Right cardiac atrium (tissue), 5 donors: ENCODE measurements around the gene FZD1. TPM values are rescaled to one million over a fixed set of nuclear protein-coding genes. Genes with fewer than 3 reads are reported as not detected.

Experiments used
- ATAC-seq, 2 donors: fragments of 200-7000 bp; cut with Tn5 transposase; one replicate each; pipeline versions ENCODE4 v1.8.0 to v1.9.1; 2020; ENCODE audit warnings: moderate library complexity in 2 of 2, mild to moderate bottlenecking in 1 of 2
- DNase-seq, 3 donors: peaks; one replicate each; pipeline ENCODE4 v3.0.0-alpha.2; 2020
- H3K27ac ChIP-seq: one replicate; pipeline ENCODE4 v1.5.1; 2013; ENCODE audit warnings: mild to moderate bottlenecking, low read length, control low read depth, moderate library complexity
- H3K27me3 ChIP-seq: one replicate; pipeline ENCODE4 v1.6.1; 2013; ENCODE audit not compliant: control insufficient read depth, insufficient read depth
- H3K4me1 ChIP-seq: one replicate; pipeline ENCODE4 v1.6.1; 2013; ENCODE audit warnings: low read length; ENCODE audit not compliant: control insufficient read depth, insufficient read depth
- H3K4me3 ChIP-seq: one replicate; pipeline ENCODE4 v1.5.1; 2013; ENCODE audit warnings: low read length, control low read depth
- H3K9me3 ChIP-seq: one replicate; pipeline ENCODE4 v1.6.1; 2013; ENCODE audit warnings: low read length; ENCODE audit not compliant: control insufficient read depth
- WGBS: extraction: QIAGEN DNeasy Blood & Tissue Kit; methylation state at CpG from one replicate; pipeline ENCODE4 v1.1.7; 2013; 5-methylcytosine and 5-hydroxymethylcytosine counted together
- intact Hi-C, 4 donors: fragments of 100-400 bp; cut with DNase I; formaldehyde crosslinking; loops; one replicate each; pipeline versions ENCODE4 v1.11.0 to v1.14.0; 2022 to 2023
- polyA plus RNA-seq: library from polyadenylated mRNA; stranded (reverse); fragments of 200-250 nt; gene quantifications from one replicate; pipeline ENCODE4 v1.2.3, GENCODE V29; 2013
- total RNA-seq, 4 donors: library from RNA; stranded (reverse); fragmentation: NEBNext Ultra II Directional; extraction: Animal tissue kit (Norgen Biotek cat#: 25700); gene quantifications; one replicate each; pipeline ENCODE4 v1.2.1, GENCODE V29; 2021
- donor health status: healthy with polysubstance abuse.
- donor health status: DM: no; HTN: yes; CAD: no.
- donor health status: DM: no; HTN: no; CAD: no.
- donor health status: DM: no; HTN: yes; CAD: no; lungs with severe emphysema.
- donor health status: DM: yes; HTN: yes; CAD: no.

FZD1 gene
- total and polyA plus RNA-seq, 5 donors = 11.8 to 33.9 (median 26.8) TPM

GRCh38 chr7:91319351-91319750, 55.1 kb downstream of the FZD1 start:
- ATAC-seq (no peak), DNase-seq (no peak)
- Histone ChIP-seq H3K27me3 (no peaks in the 10 kb centered on the region), H3K4me1 (no peaks in the 10 kb centered on the region), H3K9me3 (no peaks in the 10 kb centered on the region), H3K4me3 (no peak overlapping the region), H3K27ac (no peak overlapping the region)
- intact Hi-C loops = no loop called here
- 61% methylated on average over 4 of the region's 4 CpGs for WGBS

- Histone ChIP-seq H3K9me3 (no peaks in the 10 kb centered on the region), H3K4me3 (no peak overlapping the region), H3K27me3 (no peaks in the 10 kb centered on the region), H3K4me1 (no peaks in the 10 kb centered on the region), H3K27ac (no peak overlapping the region)
- WGBS = 93% methylated on average over 4 of the region's 4 CpGs
- DNase-seq (no peak), ATAC-seq (no peak)
- intact Hi-C loops = no loop called here
These were observed 56.3 kb downstream of the FZD1 start for GRCh38 chr7:91320366-91321078.
